Measurements from ENCODE around the gene NOL4L.
A peak's percentile ranks its signal among the peaks of the same experiment; 100 is the strongest.
"Not testable (repeated sequence)": the region's sequence is repeated elsewhere in the genome, so short reads cannot be mapped to it uniquely, and the experiment has no call there.

NOL4L gene

GRCh38 chr20:32494483-32495216, 90.5 kb downstream of the NOL4L start:
- no peak for DNase-seq (ENCODE audit: low read depth in 1 of 2, low spot score in 1 of 2)
- Histone ChIP-seq H3K27me3 (ENCODE audit: insufficient read depth, poor library complexity, severe bottlenecking) (no peaks in the 10 kb centered on the region), H3K4me3 (replicated peaks; ENCODE audit: insufficient read depth, low read length) (no peak overlapping the region), H3K27ac (replicated peaks) (no peak overlapping the region)
- TF ChIP-seq POLR2AphosphoS5 (IDR thresholded peaks at IDR 0.05; ENCODE audit: low read depth) = no peak
- no peak for TF ChIP-seq SPI1 (IDR thresholded peaks at IDR 0.05; ENCODE audit: borderline replicate concordance, low read depth)

- TF ChIP-seq SPI1 (IDR thresholded peaks at IDR 0.05; ENCODE audit: borderline replicate concordance, low read depth) (no peak), POLR2AphosphoS5 (IDR thresholded peaks at IDR 0.05; ENCODE audit: low read depth) (no peak), GABPA (IDR thresholded peaks at IDR 0.05; ENCODE audit: low read depth) (no peak)
- TF ChIP-seq, protein P1, sequence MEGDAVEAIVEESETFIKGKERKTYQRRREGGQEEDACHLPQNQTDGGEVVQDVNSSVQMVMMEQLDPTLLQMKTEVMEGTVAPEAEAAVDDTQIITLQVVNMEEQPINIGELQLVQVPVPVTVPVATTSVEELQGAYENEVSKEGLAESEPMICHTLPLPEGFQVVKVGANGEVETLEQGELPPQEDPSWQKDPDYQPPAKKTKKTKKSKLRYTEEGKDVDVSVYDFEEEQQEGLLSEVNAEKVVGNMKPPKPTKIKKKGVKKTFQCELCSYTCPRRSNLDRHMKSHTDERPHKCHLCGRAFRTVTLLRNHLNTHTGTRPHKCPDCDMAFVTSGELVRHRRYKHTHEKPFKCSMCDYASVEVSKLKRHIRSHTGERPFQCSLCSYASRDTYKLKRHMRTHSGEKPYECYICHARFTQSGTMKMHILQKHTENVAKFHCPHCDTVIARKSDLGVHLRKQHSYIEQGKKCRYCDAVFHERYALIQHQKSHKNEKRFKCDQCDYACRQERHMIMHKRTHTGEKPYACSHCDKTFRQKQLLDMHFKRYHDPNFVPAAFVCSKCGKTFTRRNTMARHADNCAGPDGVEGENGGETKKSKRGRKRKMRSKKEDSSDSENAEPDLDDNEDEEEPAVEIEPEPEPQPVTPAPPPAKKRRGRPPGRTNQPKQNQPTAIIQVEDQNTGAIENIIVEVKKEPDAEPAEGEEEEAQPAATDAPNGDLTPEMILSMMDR (IDR thresholded peaks at IDR 0.05; ENCODE audit: insufficient read depth, low read length) = no peak
- TF ChIP-seq, protein P2, sequence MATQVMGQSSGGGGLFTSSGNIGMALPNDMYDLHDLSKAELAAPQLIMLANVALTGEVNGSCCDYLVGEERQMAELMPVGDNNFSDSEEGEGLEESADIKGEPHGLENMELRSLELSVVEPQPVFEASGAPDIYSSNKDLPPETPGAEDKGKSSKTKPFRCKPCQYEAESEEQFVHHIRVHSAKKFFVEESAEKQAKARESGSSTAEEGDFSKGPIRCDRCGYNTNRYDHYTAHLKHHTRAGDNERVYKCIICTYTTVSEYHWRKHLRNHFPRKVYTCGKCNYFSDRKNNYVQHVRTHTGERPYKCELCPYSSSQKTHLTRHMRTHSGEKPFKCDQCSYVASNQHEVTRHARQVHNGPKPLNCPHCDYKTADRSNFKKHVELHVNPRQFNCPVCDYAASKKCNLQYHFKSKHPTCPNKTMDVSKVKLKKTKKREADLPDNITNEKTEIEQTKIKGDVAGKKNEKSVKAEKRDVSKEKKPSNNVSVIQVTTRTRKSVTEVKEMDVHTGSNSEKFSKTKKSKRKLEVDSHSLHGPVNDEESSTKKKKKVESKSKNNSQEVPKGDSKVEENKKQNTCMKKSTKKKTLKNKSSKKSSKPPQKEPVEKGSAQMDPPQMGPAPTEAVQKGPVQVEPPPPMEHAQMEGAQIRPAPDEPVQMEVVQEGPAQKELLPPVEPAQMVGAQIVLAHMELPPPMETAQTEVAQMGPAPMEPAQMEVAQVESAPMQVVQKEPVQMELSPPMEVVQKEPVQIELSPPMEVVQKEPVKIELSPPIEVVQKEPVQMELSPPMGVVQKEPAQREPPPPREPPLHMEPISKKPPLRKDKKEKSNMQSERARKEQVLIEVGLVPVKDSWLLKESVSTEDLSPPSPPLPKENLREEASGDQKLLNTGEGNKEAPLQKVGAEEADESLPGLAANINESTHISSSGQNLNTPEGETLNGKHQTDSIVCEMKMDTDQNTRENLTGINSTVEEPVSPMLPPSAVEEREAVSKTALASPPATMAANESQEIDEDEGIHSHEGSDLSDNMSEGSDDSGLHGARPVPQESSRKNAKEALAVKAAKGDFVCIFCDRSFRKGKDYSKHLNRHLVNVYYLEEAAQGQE (IDR thresholded peaks at IDR 0.05; ENCODE audit: insufficient replicate concordance, low read depth) = no peak
- no peak overlapping the region for H3K4me3 ChIP-seq (replicated peaks; ENCODE audit: insufficient read depth, low read length)
- H3K27me3 ChIP-seq (ENCODE audit: insufficient read depth, poor library complexity, severe bottlenecking) = no peaks in the 10 kb centered on the region
- H3K27ac ChIP-seq (replicated peaks) = peak overlapping the region; percentile 55
- peak in 1 of 2 experiments; percentile 53 for DNase-seq (ENCODE audit: low read depth in 1 of 2, low spot score in 1 of 2)
Measured at GRCh38 chr20:32493356-32493755, 91.8 kb downstream of the NOL4L start.

- not testable (repeated sequence) for H3K4me3 ChIP-seq (replicated peaks; ENCODE audit: insufficient read depth, low read length); H3K27me3 ChIP-seq (ENCODE audit: insufficient read depth, poor library complexity, severe bottlenecking); H3K27ac ChIP-seq (replicated peaks); DNase-seq (ENCODE audit: low read depth in 1 of 2, low spot score in 1 of 2)
Measured at GRCh38 chr20:32491764-32492151, 93.4 kb downstream of the NOL4L start.

DNA sequence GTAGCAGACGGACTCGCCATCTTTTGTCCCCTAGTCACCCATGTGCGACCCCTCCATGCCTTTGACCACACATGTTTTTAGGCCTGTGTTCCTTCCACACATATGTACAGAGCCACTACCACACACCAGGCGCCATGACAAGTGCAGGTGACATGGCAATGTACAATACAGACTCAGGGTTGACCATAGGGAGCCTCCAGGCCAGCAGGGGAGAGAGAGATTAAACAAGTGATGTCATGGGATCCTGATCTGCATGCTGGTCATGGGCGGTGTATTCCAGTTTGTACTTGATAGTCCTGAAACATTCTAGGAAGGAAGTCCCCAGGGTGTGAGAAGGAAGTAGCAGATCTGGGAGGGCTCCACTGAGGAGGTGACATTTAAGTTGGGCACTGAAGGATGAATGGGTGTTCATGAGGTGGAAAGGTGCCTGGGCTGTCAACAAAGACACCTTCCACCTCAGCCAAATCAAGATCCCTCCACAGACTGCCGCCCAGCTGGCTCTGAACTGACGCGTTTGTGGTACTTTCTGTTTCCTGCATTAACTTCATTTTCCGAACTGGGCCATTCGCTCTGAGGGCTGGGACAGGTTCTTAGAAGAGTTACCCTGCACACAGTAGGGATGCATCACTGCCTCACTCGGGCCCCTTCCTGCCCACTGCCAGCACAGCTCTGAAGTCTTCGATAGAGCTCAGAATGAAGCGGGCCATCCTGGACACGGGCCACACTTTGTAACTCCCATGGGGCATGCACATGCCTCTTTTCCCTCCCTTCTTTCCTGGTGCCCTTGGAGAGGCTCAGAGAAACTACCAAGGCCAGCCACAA, 94.0 kb downstream of the NOL4L start:
- no peak for DNase-seq (ENCODE audit: low read depth in 1 of 2, low spot score in 1 of 2)
- Histone ChIP-seq H3K4me3 (replicated peaks; ENCODE audit: insufficient read depth, low read length) (no peak overlapping the region), H3K27me3 (ENCODE audit: insufficient read depth, poor library complexity, severe bottlenecking) (no peaks in the 10 kb centered on the region), H3K27ac (replicated peaks) (no peak overlapping the region)
- TF ChIP-seq, protein P1 (IDR thresholded peaks at IDR 0.05; ENCODE audit: insufficient read depth, low read length) = no peak
- TF ChIP-seq SPI1 (IDR thresholded peaks at IDR 0.05; ENCODE audit: borderline replicate concordance, low read depth) (no peak), GABPA (IDR thresholded peaks at IDR 0.05; ENCODE audit: low read depth) (no peak)

GRCh38 chr20:32488066-32488838, 96.9 kb downstream of the NOL4L start:
- no peak for DNase-seq (ENCODE audit: low read depth in 1 of 2, low spot score in 1 of 2)
- Histone ChIP-seq H3K27ac (replicated peaks) (no peak overlapping the region), H3K27me3 (ENCODE audit: insufficient read depth, poor library complexity, severe bottlenecking) (no peaks in the 10 kb centered on the region), H3K4me3 (replicated peaks; ENCODE audit: insufficient read depth, low read length) (no peak overlapping the region)
- TF ChIP-seq, protein P2 (IDR thresholded peaks at IDR 0.05; ENCODE audit: insufficient replicate concordance, low read depth) = no peak
- TF ChIP-seq, protein P1 (IDR thresholded peaks at IDR 0.05; ENCODE audit: insufficient read depth, low read length) = no peak
- TF ChIP-seq SPI1 (IDR thresholded peaks at IDR 0.05; ENCODE audit: borderline replicate concordance, low read depth) = no peak
- TF ChIP-seq GABPA (IDR thresholded peaks at IDR 0.05; ENCODE audit: low read depth) = no peak
- TF ChIP-seq POLR2AphosphoS5 (IDR thresholded peaks at IDR 0.05; ENCODE audit: low read depth) = no peak

Data from HL-60 (cell line).